Measurements from ENCODE around the gene ZP1. TPM values are rescaled to one million over a fixed set of nuclear protein-coding genes. Genes with fewer than 3 reads are reported as not detected.

ZP1 gene
- total and polyA plus RNA-seq, 2 of the 13 experiments (the other 11 are each of a cell fraction or from before 2014, with no cell fraction given), result 0.16 TPM; not detected in 1

DNA sequence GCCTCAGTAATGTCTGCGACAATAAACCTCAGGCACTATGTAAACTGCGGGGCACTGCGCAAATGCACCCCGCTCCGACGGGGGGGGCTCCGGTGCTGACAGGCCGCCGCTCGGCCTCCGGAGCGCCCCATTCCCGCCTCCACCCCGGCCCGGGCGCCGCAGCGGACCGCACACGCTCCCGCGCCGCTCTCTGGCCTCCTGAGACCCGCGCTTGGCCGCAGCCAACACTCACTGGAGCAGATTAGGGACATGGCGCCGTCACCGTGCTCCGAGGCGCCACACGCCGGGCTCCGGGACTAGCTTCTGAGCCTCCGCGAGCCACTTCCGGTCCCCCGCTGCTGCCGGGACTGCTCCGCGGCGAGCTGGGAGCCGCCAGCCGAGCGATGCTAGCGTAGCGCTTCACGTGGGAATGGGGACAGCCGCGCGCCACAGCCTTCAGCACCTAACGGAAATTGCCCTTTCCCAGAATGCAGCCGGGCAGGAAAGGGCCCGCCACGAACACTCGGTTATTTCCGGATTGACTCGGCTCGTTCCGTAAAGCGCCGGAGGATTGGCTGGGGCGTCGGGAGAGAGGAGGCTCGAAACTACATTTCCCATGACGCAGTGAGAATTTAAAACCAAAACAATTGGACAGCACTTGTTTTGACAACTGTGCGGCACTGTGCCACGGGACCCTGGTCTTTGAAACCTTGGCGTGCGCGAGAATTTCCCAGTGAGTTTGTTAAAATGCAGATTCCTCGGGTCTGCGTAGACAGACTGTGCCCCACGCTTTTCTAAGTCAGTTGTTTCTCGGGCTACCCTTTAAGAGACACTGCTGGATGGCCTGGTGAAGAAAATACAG, 39.0 kb downstream of the ZP1 start, which contains the start of gene PRPF19 (continued):
- TF ChIP-seq, protein P1, sequence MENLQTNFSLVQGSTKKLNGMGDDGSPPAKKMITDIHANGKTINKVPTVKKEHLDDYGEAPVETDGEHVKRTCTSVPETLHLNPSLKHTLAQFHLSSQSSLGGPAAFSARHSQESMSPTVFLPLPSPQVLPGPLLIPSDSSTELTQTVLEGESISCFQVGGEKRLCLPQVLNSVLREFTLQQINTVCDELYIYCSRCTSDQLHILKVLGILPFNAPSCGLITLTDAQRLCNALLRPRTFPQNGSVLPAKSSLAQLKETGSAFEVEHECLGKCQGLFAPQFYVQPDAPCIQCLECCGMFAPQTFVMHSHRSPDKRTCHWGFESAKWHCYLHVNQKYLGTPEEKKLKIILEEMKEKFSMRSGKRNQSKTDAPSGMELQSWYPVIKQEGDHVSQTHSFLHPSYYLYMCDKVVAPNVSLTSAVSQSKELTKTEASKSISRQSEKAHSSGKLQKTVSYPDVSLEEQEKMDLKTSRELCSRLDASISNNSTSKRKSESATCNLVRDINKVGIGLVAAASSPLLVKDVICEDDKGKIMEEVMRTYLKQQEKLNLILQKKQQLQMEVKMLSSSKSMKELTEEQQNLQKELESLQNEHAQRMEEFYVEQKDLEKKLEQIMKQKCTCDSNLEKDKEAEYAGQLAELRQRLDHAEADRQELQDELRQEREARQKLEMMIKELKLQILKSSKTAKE (CRISPR knock-in tag; IDR thresholded peaks at IDR 0.05; ENCODE audit: borderline replicate concordance), result no peak
- TF ChIP-seq ETV6 (CRISPR knock-in tag; conservative IDR thresholded peaks at IDR 0.05) (no peak; the same call in 1 of the 2 replicates), SMAD1 (CRISPR knock-in tag; IDR thresholded peaks at IDR 0.05; ENCODE audit: borderline replicate concordance, low read depth) (0 out of 2 replicates have a peak, but pooled peaks have one; percentile 33), MAFK (conservative IDR thresholded peaks at IDR 0.05 in 1 of 2, IDR thresholded peaks at IDR 0.05 in 1 of 2; ENCODE audit: low read length in 2 of 2) (no peak), JARID2 (CRISPR knock-in tag; IDR thresholded peaks at IDR 0.05; ENCODE audit: insufficient replicate concordance) (peak; percentile 42), RNF2 (conservative IDR thresholded peaks at IDR 0.05; ENCODE audit: low read depth) (no peak; the same call in 1 of the 2 replicates), ZFP82 (CRISPR knock-in tag; IDR thresholded peaks at IDR 0.05; ENCODE audit: borderline replicate concordance) (no peak), ZNF607 (CRISPR knock-in tag; IDR thresholded peaks at IDR 0.05; ENCODE audit: borderline replicate concordance) (peak; percentile 64; the same call in 1 of the 2 replicates), BCL6 (CRISPR knock-in tag; IDR thresholded peaks at IDR 0.05) (0 out of 2 replicates have a peak, but pooled peaks have one; percentile 40)
- TF ChIP-seq, protein P2, sequence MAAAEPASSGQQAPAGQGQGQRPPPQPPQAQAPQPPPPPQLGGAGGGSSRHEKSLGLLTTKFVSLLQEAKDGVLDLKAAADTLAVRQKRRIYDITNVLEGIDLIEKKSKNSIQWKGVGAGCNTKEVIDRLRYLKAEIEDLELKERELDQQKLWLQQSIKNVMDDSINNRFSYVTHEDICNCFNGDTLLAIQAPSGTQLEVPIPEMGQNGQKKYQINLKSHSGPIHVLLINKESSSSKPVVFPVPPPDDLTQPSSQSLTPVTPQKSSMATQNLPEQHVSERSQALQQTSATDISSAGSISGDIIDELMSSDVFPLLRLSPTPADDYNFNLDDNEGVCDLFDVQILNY (CRISPR knock-in tag; conservative IDR thresholded peaks at IDR 0.05), result no peak
- TF ChIP-seq, protein P3, sequence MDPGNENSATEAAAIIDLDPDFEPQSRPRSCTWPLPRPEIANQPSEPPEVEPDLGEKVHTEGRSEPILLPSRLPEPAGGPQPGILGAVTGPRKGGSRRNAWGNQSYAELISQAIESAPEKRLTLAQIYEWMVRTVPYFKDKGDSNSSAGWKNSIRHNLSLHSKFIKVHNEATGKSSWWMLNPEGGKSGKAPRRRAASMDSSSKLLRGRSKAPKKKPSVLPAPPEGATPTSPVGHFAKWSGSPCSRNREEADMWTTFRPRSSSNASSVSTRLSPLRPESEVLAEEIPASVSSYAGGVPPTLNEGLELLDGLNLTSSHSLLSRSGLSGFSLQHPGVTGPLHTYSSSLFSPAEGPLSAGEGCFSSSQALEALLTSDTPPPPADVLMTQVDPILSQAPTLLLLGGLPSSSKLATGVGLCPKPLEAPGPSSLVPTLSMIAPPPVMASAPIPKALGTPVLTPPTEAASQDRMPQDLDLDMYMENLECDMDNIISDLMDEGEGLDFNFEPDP (CRISPR knock-in tag; conservative IDR thresholded peaks at IDR 0.05), result 0 out of 2 replicates have a peak, but pooled peaks have one; percentile 22
- TF ChIP-seq, protein P4, sequence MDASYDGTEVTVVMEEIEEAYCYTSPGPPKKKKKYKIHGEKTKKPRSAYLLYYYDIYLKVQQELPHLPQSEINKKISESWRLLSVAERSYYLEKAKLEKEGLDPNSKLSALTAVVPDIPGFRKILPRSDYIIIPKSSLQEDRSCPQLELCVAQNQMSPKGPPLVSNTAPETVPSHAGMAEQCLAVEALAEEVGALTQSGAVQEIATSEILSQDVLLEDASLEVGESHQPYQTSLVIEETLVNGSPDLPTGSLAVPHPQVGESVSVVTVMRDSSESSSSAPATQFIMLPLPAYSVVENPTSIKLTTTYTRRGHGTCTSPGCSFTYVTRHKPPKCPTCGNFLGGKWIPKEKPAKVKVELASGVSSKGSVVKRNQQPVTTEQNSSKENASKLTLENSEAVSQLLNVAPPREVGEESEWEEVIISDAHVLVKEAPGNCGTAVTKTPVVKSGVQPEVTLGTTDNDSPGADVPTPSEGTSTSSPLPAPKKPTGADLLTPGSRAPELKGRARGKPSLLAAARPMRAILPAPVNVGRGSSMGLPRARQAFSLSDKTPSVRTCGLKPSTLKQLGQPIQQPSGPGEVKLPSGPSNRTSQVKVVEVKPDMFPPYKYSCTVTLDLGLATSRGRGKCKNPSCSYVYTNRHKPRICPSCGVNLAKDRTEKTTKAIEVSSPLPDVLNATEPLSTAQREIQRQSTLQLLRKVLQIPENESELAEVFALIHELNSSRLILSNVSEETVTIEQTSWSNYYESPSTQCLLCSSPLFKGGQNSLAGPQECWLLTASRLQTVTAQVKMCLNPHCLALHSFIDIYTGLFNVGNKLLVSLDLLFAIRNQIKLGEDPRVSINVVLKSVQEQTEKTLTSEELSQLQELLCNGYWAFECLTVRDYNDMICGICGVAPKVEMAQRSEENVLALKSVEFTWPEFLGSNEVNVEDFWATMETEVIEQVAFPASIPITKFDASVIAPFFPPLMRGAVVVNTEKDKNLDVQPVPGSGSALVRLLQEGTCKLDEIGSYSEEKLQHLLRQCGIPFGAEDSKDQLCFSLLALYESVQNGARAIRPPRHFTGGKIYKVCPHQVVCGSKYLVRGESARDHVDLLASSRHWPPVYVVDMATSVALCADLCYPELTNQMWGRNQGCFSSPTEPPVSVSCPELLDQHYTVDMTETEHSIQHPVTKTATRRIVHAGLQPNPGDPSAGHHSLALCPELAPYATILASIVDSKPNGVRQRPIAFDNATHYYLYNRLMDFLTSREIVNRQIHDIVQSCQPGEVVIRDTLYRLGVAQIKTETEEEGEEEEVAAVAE (CRISPR knock-in tag; IDR thresholded peaks at IDR 0.05; ENCODE audit: borderline replicate concordance), result peak; percentile 74; the same call in 1 of the 2 replicates
